HUES6 (cell line): Measurements from ENCODE around the gene MRLN.

Experiments
- H3K27ac ChIP-seq: 2 replicates; pipeline ENCODE4 v1.7.0; 2013; ENCODE audit warnings: low read depth, mild to moderate bottlenecking, low read length, inconsistent platforms
- H3K27me3 ChIP-seq: 2 replicates; pipeline ENCODE4 v1.6.1; 2013; ENCODE audit warnings: low read length; ENCODE audit not compliant: control insufficient read depth, insufficient read depth
- H3K36me3 ChIP-seq: 2 replicates; pipeline ENCODE4 v1.6.1; 2013; ENCODE audit warnings: low read length; ENCODE audit not compliant: control insufficient read depth, insufficient read depth
- H3K4me1 ChIP-seq: 2 replicates; pipeline ENCODE4 v1.6.1; 2013; ENCODE audit warnings: low read length; ENCODE audit not compliant: control insufficient read depth, insufficient read depth
- H3K4me3 ChIP-seq: 2 replicates; pipeline ENCODE4 v1.5.1; 2013; ENCODE audit warnings: low read depth, low read length
- H3K9ac ChIP-seq: one replicate; pipeline ENCODE4 v1.6.1; 2013; ENCODE audit warnings: mild to moderate bottlenecking, low read length
- H3K9me3 ChIP-seq: 2 replicates; pipeline ENCODE4 v1.6.1; 2013; ENCODE audit warnings: low read depth, low read length; ENCODE audit not compliant: control insufficient read depth, insufficient read depth

The MRLN gene

DNA sequence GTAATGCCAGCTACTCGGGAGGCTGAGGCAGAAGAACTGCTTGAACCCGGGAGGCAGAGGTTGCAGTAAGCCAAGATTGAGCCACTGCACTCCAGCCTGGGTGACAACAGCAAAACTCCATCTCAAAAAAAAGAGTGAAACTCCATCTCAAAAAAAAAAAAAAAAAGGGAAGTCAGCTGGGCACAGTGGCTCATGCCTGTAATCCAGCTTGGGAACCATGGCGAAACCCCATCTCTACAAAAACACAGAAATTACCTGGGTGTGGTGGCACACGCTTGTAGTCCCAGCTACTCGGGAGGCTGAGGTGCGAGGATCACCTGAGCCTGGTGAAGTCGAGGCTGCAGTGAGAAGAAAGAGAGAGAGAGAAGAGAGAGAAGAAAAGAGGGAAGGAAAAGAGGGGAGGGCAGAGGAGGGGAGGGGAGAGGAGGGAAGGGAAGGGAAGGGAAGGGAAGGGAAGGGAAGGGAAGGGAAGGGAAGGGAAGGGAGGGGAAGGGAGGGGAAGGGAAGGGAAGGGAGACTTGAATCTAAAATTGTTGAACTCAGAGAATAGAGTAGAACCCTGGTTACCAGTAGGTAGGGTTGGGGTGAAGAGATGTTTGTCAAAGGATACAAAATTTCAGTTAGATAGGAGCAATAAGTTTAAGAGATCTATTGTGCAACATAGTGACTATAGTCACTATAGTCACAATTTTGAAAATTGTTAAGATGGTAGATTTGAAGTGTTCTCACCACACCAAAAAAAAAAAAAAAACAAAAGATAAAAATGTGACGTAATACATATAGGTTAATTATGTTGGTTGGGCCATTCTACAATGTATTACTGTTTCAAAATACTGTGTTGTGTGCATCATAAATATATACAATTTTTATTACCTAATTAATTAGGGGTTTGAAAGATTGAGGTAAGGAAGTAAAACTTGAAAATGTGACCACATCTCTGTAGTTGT is 46.1 kb downstream of the MRLN start:
- Histone ChIP-seq H3K4me1 (peaks cover 17% of the 10 kb centered on the region; the same call in 1 of the 2 replicates), H3K27ac (no peak overlapping the region), H3K9ac (no peak overlapping the region), H3K9me3 (no peaks in the 10 kb centered on the region), H3K36me3 (no peaks in the 10 kb centered on the region; the same call in 1 of the 2 replicates), H3K4me3 (no peak overlapping the region), H3K27me3 (peaks cover 41% of the 10 kb centered on the region)

DNA sequence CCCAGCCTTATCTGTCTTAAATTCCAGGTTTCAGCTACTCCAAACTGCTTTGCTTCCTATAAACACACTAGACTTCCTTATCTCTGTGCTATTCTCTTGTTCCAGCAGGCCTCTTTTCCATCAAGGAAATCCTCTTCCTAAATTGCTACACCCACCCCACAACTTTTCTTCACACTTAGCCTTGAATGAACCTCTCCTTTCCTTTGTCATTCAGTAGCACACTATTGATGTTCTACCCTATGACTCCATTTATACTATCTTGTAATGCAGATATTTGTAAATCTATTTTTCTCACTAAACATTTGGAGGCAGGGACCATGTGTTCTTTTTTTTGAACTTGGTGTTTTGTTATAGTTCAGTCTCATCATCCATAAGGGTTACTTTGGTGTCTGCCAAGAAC is 47.3 kb downstream of the MRLN start:
- Histone ChIP-seq H3K4me1 (peaks cover 17% of the 10 kb centered on the region; the same call in 1 of the 2 replicates), H3K9me3 (no peaks in the 10 kb centered on the region), H3K27me3 (peaks cover 35% of the 10 kb centered on the region), H3K9ac (no peak overlapping the region), H3K36me3 (no peaks in the 10 kb centered on the region; the same call in 1 of the 2 replicates), H3K27ac (no peak overlapping the region), H3K4me3 (no peak overlapping the region)

DNA sequence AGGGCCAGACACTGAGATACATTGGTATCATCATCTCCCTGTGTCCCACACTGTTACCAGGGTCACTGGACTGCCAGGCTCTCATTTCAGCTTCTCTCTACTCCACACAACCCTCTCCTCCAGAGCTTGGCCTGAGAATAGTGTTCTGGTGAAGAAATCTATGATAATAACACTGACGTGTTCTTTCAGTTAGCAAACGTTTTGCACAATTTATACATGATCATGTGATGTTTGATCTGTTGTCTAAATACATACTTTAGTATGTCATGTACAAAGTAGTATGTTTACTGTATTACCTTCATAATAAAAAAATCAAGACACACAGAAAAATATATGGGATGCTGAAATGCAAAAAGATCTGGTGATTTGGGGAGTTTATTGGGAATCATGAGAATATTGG is 48.6 kb downstream of the MRLN start:
- Histone ChIP-seq H3K9ac (no peak overlapping the region), H3K27me3 (peaks cover 22% of the 10 kb centered on the region), H3K27ac (no peak overlapping the region), H3K4me3 (no peak overlapping the region), H3K36me3 (no peaks in the 10 kb centered on the region; the same call in 1 of the 2 replicates), H3K4me1 (peaks cover 12% of the 10 kb centered on the region; the same call in 1 of the 2 replicates), H3K9me3 (no peaks in the 10 kb centered on the region)

DNA sequence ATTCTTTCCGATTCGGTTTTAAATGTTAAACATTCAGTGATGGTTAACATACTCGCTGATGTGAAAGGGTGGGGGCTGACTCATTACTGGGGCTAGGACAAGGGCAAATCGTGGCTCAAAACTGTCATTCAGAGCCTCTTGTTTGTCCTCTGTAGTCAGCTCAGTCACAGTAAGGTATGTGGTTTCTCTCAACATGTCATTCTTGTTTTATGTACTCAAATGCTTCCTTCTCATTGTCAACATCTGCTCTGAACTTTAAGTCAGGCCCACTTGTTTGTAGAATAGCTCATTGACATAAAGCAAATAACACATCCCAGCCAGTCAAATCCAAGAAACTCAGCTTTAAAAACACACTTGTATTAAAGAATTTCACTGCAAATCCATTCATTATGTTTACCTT is 50.9 kb downstream of the MRLN start:
- Histone ChIP-seq H3K27ac (no peak overlapping the region), H3K4me3 (no peak overlapping the region), H3K36me3 (no peaks in the 10 kb centered on the region; the same call in 1 of the 2 replicates), H3K27me3 (no peaks in the 10 kb centered on the region; the same call in 1 of the 2 replicates), H3K9me3 (no peaks in the 10 kb centered on the region), H3K4me1 (peaks cover 5% of the 10 kb centered on the region; the same call in 1 of the 2 replicates), H3K9ac (no peak overlapping the region)

DNA sequence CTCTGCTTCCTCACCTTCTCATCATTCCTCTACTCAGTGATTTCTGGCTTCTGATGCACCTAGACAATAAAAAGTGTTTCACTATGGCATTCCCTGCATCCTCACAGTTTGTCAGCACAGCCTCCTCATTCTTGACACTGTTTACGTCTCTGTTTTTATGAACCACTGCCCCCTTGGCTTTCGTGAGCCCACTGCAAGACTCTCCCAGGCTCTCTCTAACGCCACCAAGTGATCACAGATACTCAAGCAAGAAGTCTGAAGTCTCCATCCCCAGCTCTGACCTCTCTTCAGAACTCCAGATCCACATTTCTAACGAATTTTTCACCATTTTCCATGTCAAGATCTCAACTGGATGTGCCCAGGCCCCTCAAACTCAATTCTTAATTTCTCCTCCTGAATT is 52.5 kb downstream of the MRLN start:
- no peak overlapping the region for H3K27ac ChIP-seq
- H3K27me3 ChIP-seq = no peaks in the 10 kb centered on the region
- no peak overlapping the region for H3K4me3 ChIP-seq
- H3K9me3 ChIP-seq = no peaks in the 10 kb centered on the region
- H3K36me3 ChIP-seq = no peaks in the 10 kb centered on the region; the same call in 1 of the 2 replicates
- H3K9ac ChIP-seq = no peak overlapping the region
- peaks cover 1% of the 10 kb centered on the region; the same call in 1 of the 2 replicates for H3K4me1 ChIP-seq

DNA sequence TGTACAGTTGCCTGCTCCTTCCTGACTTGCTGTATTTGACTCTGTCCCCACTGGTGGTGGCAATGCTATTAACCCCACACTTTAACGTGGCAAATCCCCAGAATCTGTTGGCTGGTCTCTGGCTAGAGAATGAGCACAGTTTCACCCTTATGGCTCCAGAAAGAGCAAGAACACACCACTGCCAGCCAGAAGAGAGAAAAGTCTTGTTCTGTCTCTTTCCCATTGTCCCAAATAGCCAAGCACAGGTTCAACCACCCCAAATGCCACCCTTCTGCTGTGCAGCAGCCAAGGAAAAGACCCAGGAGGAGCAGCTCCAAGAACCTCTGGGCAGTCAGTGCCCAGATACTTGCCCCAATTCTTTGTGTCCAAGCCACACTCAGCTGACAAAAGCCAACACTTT is 54.9 kb downstream of the MRLN start:
- Histone ChIP-seq H3K36me3 (no peaks in the 10 kb centered on the region; the same call in 1 of the 2 replicates), H3K9me3 (no peaks in the 10 kb centered on the region), H3K4me3 (no peak overlapping the region), H3K27ac (no peak overlapping the region), H3K4me1 (no peaks in the 10 kb centered on the region), H3K27me3 (no peaks in the 10 kb centered on the region), H3K9ac (no peak overlapping the region)

DNA sequence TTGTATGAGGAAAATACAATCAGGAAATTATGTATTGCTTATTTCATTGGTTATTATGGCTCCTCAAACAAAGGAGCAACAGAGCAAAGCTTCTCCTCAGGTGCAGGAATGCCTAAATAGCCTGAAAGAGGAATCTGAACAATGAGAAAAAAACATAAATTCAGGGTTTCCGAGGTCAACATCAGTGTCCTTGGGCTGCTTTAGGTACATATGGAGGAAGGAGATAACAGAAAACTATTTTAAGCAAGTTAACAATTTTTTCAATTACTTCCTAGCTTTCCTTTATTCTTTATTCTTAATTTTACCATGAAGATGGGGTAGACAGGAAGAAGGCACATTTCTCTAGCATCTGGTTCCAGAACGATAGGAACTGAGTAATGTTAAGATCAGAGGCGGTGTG is 57.6 kb downstream of the MRLN start:
- H3K27ac ChIP-seq = no peak overlapping the region
- no peak overlapping the region for H3K9ac ChIP-seq
- no peak overlapping the region for H3K4me3 ChIP-seq
- H3K4me1 ChIP-seq = no peaks in the 10 kb centered on the region
- H3K27me3 ChIP-seq = no peaks in the 10 kb centered on the region
- H3K36me3 ChIP-seq = no peaks in the 10 kb centered on the region
- H3K9me3 ChIP-seq = no peaks in the 10 kb centered on the region

DNA sequence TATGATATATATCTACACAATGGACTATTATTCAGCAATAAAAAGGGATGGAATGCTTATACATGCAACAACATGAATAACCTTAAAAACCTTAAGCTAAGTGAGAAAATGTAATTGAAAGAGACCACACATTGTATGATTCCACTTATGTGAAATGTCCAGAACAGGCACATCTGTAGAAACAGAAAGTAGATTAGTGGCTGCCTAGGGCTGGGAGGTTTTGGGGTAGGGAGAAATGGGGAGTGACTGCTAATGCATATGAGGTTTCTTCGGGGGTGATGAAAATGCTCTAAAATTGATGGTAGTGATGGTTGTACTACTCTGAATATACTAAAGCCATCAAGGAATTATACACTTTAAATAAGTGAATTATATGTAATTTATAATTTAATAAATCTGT is 58.3 kb downstream of the MRLN start:
- Histone ChIP-seq H3K4me1 (no peaks in the 10 kb centered on the region), H3K9ac (no peak overlapping the region), H3K9me3 (no peaks in the 10 kb centered on the region), H3K27me3 (no peaks in the 10 kb centered on the region), H3K36me3 (no peaks in the 10 kb centered on the region), H3K4me3 (no peak overlapping the region), H3K27ac (no peak overlapping the region)

DNA sequence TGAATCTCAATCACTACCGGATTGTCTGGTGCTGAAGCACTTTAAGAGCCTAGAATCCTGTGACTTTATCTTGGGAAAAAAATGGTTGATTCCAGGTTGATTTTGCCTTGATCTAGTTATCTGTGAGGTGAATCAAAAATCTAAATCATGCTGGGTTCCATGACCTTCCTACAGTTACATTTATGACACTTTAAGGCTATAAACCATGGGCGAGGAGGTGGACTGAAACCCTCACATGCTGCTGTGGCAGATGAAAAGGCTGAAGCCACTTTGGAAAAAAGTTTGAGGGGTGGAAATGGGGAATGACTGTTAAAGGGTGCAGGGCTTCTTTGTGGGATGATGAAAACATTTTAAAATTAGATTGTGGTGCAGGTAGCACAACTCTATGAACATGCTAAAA is 61.1 kb downstream of the MRLN start:
- Histone ChIP-seq H3K4me3 (no peak overlapping the region), H3K9me3 (no peaks in the 10 kb centered on the region), H3K27me3 (no peaks in the 10 kb centered on the region), H3K9ac (no peak overlapping the region), H3K4me1 (no peaks in the 10 kb centered on the region), H3K27ac (no peak overlapping the region), H3K36me3 (no peaks in the 10 kb centered on the region)

DNA sequence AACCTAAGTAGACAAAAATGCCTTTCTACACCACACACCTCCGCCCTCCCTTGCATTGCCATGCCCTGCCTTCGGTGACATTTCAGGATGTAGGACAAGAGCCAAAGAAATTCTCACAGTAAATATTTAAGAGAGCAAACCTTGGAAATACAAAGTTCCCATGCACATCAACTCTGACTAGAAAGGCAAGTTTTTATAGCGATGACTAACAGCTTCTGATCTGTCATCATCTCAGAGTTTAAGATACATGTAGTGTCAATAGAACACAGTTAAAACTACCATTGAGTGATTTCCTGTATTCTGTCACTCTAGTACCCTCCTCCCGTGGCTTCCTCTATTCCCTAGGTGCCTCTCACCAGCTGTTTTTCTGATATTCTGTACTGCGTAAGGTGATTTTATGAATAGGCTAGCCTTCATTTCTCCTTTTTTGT is 64.3 kb downstream of the MRLN start:
- H3K4me1 ChIP-seq = no peaks in the 10 kb centered on the region
- no peaks in the 10 kb centered on the region for H3K27me3 ChIP-seq
- H3K9ac ChIP-seq = no peak overlapping the region
- no peak overlapping the region for H3K4me3 ChIP-seq
- H3K27ac ChIP-seq = no peak overlapping the region
- H3K36me3 ChIP-seq = peaks cover 2% of the 10 kb centered on the region; the same call in 1 of the 2 replicates
- H3K9me3 ChIP-seq = no peaks in the 10 kb centered on the region

DNA sequence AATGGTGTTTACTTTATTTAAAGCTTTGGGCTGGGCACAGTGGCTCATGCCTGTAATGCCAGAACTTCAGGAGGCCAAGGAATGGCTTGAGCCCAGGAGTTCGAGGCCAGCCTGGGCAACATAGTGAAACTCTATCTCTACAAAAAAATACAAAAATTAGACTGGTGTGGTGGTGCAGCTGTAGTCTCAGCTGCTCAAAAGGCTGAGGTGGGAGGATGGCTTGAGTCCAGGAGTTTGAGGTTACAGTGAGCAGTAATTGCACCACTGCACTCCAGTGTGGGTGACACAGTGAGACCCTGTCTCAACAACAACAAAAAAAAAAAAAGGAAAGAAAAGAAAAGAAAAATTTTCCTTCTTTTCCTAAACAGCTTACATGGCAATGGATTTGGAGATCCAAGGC is 65.6 kb downstream of the MRLN start:
- Histone ChIP-seq H3K27me3 (no peaks in the 10 kb centered on the region), H3K27ac (no peak overlapping the region), H3K36me3 (peaks cover 7% of the 10 kb centered on the region; the same call in 1 of the 2 replicates), H3K4me3 (no peak overlapping the region), H3K9me3 (no peaks in the 10 kb centered on the region), H3K9ac (no peak overlapping the region), H3K4me1 (no peaks in the 10 kb centered on the region)
